ENCODE results near the gene MEIOSIN.
A peak's percentile ranks its signal among the peaks of the same experiment; 100 is the strongest.
"Not testable (repeated sequence)": the region's sequence is repeated elsewhere in the genome, so short reads cannot be mapped to it uniquely, and the experiment has no call there.

The MEIOSIN gene

DNA sequence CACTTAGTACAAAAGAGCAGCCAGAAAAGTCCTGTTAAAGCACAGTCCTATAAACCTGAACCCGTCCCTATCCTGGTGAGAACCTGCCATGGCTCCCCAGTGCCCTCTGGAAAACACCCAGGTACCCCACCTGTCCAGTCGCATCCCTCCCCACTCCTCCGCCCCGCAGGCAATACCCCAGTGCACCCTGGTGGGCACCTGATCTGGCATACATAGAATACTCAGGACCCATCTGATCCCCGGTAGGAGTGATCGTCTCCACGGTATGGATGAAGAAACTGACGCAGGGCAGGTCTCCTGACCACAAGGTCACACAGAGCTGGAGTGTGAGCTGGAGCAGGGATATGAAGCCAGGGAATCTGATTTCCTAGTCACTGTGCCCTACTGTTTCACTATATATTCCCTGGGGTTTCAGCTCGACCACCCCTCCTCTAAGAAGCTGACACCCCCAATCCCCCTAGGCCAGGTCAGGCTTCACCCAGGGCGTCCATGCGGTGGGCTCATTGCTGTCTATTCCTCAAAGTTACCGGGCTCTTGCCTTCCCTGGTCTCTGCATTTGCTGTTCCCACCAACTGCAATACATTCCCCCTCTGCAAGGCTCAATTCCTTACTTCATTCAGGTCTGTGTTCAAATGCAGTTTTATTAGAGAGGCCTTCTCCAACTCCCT, 15.1 kb upstream of the MEIOSIN start:
- no peak for DNase-seq

DNA sequence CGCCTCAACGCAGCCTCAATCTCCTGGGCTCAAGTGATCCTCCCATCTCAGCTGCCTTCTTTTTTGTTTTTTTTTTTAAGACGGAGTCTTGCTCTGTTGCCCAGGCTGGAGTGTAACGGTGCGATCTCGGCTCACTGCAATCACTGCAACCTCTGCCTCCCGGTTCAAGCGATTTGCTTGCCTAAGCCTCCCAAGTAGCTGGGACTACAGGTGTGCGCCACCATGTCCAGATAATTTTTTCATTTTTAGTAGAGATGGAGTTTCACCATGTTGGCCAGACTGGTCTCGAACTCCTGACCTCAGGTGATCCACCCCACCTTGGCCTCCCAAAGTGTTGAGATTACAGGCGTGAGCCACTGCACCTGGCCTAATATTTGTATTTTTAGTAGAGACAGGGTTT, 13.2 kb upstream of the MEIOSIN start:
- not testable (repeated sequence) for DNase-seq

DNA sequence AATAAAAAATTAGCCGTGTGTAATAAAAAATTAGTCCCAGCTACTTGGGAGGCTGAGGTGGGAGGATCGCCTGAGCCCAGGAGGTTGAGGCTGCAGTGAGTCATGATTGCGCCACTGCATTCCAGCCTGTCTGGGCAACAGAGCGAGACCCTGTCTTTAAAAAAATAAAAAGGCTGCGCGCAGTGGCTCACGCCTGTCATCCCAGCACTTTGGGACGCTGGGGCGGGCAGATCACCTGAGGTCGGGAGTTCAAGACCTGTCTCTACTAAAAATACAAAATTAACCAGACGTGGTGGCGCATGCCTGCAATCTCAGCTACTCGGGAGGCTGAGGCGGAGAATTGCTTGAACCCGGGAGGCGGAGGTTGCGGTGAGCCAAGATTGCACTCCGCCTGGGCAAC, 4.6 kb upstream of the MEIOSIN start:
- DNase-seq = not testable (repeated sequence)

DNA sequence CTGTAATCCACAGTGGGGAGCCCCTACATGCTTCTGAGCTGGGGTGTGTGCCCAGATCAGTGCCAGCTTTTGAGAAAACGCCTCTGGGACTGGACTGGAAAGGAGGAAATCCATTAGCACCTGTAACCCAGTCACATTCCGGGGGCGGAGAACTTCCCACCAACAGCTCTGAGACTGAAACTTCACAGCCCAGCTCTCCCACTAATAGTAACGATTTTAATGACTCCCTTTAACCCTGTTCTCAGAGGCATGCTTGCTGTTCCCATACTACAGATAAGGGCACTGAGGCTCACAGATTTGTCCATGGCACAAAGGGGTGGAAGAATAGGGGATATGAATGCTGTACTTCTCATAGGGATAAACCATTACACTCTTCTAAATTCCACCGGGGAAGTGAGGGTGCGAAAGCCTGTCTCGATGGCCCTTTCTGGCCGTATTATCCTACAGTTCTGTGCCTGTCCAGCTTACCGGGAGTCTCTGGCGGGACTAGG, 3.4 kb upstream of the MEIOSIN start:
- no peak for DNase-seq

DNA sequence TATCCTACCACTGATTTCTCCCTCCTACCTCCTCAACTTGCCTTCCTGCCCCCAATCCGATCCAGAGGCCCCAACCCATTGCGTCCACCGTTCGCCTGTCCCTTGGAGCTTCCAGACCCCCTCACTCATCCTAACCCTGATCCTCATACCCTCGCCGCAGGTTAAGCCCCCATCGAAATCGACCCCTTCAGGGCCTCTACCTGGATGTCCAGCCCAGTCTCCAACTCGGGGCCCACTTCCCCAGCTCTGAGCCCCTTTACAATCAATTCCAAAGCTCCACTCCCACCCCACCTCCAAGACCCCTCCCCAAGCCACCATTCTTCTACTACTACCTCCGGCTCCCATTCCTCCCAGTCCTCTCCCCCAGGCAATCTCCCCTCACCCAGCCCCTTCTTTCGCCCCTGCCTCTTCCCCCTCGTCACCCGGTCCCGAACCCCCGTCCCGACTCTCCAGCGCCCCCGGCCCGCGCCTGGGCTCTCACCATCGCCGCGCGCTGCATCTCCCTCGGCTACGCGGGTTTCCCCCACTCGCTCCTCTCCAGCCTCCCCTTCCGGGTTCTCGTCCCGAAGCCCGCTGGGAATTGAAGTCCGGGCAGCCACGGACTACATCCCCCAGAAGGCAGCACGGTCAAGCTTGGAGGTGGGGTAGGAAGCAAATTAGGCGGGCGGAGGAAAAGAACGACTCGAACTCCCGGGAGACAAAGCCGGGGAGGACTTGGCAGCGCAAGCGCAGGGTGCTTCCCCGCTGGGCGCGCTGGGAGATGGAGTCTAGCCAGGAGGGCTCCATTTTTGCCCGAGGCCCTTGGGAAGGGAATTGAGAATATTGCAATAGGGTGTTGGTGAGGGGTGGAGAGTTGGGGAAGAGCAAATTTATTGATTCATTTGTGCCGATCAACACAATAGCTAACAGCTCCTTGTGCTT, 2.6 kb upstream of the MEIOSIN start, which contains the start of gene FBXO46:
Gene FBXO46 (minus strand): TSS at position 529 of the 921 bp plus-strand sequence. CDS start 17,401 bp downstream, outside the sequence.
- DNase-seq = peak; percentile 96

DNA sequence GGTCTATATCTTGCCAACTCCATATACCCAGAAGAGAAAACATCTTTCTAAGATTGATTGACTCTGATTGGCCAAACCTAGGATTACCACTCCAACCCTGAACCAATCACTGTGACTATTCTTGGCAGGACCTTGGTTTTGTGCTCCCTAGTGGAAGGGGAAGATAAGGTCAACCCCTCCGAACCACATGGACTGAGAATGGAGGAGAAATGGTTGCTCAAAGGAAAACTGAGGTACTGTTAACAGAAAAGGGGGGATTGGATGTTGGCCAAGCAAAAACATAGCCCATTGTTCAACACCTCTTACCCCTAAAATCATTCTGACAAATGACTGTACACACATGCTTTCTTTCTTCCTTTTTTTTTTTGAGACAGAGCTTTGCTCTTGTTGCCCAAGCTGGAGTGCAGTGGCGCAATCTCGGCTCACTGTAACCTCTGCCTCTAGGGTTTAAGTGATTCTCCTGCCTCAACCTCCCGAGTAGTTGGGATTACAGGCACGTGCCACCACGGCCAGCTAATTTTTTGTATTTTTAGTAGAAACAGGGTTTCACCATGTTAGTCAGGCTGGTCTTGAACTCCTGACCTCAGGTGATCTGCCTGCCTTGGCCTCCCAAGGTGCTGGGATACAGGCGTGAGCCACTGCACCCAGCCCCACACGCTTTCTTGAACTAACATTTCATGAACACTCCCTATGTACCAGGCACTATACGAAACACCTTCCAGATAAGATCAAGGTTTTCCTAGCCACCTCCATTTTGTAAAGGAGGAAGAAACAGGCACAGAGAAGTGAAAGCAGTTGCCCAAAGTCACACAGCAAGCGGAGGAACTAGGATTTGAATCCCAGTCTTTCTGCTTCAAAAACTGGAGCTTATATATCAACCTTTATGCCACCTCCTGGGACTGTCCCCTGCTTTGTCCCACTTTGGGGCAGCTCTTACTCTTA, 6.5 kb downstream of the MEIOSIN start:
- no peak for DNase-seq

DNA sequence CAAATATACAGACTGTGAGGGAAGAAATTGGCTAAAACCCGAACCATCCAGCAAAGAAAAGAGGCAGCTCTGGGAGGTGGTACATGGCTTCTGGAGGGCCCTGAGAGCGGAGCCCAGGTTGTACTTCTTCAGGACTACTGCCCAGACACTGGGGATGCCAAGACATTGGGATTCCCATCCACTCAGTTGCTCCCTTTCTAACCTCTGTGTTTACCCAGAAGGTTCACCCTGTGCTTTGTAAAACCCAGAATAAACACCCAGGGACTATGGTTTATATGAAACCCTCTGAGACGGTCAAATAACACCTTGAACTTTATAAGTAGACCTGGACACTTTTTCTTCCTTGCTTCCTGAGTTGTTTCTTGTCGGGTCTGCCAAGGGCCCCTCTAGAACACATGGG, 9.7 kb downstream of the MEIOSIN start:
- DNase-seq = no peak

DNA sequence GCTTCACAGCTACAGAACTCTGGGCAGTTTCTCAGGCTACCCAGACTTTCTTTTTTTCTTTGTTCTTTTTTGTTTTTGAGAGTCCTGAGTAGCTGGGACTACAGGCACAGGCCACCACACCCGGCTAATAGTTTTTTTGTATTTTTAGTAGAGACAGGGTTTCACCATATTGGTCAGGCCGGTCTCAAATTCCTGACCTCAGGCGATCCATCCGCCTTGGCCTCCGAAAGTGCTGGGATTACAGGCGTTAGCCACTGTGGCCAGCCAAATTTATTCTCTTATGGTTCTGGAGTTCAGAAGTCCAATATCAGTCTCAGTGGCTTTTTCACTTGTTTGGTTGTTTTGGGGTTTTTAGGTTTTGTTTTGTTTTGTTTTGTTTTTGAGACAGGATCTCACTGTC, 12.4 kb downstream of the MEIOSIN start:
- no peak for DNase-seq

DNA sequence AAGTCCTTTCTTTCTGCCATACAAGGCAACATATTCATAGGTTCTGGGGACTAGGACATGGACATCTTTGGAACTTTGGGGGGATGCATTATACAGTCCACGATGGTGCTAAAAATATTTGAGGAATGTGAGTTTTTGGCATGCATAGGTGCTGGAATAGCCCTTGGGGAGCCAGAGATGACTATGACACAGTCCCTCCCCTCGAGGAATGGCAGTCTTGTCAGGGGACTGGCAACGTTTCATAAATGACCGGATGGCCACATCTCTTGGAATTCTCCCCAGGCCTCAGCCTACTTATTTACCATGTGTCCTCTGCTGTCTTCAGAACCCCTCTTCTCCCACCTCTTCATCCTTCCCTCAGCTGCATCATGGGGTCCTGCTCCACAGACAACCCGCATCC, 13.6 kb downstream of the MEIOSIN start:
- no peak for DNase-seq

DNA sequence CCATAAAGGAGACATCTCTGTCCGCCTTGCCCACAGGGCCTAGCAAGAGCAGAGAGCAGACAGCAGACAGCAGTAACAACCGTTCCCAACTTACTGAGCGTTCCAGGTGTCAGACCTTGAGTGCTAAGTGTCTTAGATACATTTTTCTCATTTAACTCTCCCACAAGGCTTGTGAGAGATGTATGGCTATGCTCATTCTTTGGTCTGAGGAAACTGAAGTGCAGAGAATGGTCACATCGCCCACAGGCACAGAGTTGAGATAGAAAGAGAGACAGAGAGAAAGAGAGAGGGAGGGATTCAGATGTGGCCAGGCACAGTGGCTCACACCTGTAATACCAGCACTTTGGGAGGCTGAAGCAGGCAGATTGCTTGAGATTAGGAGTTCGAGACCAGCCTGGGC, 14.3 kb downstream of the MEIOSIN start:
- no peak for DNase-seq

DNA sequence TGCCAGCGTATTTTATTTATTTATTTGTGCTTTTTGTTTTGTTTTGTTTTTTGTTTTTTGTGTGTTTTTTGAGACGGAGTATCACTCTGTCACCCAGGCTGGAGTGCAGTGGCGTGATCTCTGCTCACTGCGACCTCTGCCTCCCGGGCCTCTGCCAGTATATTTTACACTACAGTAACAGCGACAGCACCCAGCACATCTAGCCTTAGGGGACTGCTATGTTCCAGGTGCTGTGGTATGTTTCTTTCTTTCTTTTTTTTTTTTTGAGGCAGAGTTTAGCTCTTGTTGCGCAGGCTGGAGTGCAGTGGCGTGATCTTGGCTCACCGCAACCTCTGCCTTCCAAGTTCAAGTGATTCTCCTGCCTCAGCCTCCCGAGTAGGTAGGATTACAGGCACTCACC, 18.2 kb downstream of the MEIOSIN start:
- DNase-seq = not testable (repeated sequence)

DNA sequence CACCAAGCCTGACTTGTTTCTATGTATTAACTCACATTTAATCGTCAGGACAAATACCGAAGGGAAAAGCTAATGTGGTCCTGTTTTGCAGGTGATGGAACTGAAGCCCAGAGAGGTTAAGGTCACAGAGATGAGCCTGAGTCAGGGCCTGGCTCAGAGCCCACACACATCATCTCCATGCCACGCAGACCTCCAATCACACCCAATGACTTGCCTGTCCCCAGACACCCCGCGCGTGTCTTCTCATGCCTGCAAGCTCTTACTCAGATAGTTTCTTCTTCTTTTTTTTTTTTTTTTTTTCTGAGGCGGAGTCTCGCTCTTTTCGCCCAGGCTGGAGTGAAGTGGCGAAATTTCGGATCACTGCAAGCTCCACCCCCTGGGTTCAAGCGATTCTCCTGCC, 19.4 kb downstream of the MEIOSIN start:
- DNase-seq = no peak

DNA sequence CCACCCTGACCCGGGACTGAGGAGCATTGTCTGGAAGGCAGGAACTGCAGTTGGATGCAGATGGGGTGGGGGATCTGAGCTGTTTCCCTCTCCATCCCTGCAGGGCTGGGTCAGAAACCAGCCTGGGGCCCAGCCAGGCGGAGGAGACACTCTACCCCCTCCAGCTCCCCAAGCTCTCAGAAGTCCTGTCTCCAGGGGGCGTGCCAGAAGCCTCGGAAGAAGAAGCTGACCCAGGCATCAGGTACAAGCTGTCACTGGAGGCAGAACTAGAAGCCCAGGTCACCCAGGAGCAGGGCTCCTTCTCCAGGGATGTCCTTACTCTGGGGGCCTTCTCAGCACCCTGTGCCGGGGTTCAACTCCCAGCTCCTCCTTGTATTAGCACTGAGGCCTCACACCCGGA, 20.3 kb downstream of the MEIOSIN start:
- DNase-seq = no peak

DNA sequence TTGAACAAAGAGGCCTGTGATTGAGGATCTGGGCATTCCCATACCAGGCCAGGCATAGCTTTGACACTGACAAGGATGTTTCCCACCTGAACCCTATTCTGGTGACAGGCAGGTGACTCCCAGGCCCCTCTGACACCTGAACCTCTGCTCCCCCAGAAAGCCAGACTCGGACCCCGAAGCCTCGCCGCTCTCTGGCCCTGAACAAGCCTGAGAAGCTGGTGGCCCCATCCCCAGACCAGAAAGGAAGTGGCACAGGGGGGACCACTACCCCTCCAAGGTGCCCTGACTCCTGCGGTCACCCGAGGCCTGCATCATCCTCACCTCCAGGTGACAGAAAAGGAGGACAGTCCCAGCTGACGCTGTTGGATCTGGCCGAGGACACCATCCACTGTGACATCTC, 21.1 kb downstream of the MEIOSIN start:
- DNase-seq = no peak

DNA sequence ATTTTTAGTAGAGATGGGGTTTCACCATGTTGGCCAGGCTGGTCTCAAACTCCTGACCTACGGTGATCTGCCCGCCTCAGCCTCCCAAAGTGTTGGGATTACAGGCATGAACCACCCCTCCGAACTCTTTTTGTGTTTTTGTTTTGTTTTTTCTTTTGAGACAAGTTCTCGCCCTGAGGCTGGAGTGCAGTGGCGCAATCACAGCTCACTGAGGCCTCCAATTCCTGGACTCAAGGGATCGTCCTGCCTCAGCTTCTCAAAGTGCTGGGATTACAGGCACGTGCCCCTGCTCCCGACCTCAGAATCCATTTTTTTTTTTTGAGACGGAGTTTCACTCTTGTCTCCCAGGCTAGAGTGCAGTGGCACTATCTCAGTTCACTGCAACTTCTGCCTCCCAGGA, 24.5 kb downstream of the MEIOSIN start:
- DNase-seq = no peak

DNA sequence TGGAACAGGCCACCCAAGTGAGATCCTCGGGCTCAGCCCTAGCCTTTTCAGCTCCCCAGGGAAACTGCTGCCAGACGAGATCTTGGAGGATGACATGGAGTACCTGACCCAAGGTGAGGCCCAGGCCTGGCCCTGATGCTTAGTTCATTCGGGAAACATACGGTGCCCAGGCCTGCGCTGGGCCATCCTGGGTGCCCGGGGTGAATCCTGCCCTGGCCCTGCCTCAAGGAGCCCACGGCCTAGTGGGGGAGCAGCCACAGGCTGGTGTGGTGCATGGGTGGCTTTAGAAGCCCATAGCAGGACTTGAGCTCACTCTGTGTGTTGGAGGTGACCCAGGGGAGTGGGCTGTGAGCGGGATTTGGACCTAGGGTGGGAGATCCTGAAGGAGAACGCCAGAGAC, 25.7 kb downstream of the MEIOSIN start:
- DNase-seq = no peak

DNA sequence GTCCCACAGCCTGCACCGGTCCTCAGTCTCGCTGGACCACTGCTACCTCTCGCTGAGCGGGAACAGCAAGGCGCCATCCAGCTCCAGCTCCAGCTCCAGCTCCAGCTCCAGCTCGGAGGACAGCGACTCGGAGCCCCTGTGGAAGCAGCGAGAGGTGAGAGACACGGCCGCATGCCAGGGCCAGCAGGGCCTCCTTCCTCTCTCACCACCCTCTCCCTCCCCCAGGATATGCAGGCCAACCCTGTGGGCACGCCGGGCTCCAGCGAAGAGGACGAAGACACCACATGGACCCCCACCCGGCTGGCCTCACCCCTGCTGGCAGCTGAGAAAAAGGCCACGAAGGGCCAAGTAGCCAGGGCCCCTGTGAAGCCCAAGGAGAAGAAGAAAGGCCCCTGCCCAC, 28.5 kb downstream of the MEIOSIN start:
- no peak for DNase-seq

DNA sequence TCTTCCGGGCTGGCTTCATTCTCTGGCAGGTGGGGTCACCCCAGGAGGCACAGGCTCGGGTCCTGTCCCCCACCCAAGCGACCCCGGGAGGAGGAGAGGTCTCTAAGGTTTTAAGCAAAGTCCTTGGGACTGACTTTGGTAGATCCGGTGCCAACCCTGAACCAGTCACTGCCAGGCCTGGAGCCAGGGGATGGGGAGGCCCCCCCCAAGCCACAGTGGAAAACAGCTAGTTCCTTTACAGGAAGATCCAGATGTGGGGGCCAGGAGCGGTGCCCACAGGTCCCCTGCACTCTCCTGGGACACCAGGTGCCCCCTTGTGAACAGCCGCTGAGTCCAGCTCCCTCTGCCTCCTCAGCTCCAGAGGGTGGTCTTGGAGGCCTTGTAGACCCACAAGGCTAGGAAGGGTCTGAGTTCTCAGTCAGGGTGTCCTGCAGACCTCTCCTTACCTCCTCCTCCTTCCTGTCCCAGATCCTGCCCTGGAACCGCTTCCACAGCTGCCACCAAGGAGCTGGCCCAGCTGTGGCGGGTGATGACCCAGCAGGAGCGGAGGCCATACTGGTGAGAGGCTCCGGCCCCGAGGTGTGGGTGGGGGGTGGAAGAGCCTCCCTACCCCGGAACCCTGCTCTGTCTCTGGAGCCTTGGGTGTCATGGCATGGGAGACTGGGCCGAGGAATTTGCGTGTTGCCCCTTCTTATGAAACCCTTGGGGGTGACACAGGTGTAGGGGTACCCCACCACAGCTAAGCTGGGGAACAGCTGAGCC, 29.8 kb downstream of the MEIOSIN start:
- no peak for DNase-seq

DNA sequence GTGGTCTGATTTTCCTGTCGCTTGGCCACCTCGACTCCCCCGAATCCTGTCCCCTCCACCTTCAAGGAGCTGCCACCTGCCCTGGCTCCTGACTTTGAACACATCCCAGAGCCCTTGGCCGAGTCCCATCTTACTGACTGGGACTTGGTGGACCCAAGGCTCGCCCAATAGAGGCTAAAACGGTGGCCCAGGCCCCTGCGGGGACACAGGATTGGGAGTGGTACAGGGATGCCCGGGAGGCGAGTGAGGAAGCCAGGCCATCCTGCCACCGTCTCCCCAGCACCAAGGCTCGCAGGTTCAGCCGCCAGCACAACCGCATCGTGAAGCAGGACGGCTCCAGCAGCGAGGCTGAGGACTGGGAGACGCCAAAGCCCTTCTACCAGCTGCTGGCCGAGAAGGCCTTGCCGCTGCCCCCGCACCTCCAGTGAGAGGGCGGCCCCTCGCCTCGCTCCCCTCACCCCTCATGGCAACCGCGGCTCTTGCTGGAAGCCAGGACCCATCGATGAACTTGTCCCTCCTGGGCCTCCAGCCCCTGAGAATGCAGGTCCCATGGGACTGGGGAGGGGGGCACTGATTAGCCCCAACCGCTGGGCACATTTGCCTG, 30.6 kb downstream of the MEIOSIN start:
- no peak for DNase-seq

DNA sequence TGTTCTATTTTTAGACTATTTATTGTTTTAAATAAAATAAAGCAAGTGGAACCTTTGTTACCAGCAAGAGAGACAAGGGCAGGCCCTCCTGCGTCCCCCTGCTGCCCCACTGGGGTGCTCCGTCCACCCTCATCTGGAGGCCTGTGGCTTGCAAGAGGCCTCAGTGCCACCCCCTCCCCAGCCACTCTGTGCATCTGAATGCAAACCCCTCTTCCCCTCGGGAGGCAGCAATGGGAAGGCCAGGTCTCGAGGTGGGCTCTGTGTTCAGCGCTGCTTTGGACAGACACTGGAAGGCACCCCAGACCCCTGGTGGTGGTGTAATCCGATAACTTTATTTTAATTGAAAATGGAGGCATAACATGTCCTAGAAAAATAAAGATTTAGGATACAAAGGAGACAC, 31.2 kb downstream of the MEIOSIN start:
- no peak for DNase-seq

DNA sequence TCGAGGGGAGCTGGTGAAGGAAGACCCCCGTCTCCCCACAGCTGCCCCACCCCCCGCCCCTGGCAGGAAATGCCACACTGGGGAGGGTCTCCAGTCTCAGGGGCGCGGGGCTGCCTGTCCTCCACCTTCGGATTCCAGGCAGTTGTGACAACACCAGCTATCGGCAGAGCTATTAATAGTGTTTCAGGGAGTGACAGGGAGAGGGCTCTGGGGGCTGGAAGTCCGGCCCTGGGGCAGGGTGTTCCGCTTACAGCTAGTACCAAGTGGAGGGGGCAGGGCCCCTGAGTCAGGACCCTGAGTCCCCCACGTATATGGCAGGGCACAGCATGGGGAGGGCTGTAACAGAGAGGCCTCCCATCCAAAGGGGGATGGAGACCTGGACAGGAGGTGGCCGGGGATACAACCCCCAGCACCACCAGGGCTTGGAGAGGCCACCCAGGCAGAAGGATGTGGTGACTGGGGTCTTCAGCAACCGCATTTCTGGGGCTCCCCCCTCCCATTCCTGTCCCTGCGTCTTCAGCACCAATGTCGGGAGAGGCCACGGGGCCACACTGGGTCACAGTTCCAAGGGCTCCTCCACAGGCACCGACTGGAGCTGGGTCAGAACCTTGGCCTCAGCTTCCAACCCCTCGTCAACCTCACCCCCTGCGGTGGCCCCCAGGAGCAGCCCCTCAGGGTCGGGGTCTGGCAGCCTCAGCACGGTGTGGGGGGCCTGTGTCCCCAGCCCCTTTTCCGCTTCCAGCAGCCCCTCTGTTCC, 31.9 kb downstream of the MEIOSIN start:
- no peak for DNase-seq
